Eye (tissue), 1 donor: ENCODE measurements around the gene PIEZO1.
A peak's percentile ranks its signal among the peaks of the same experiment; 100 is the strongest.
"Not testable (repeated sequence)": the region's sequence is repeated elsewhere in the genome, so short reads cannot be mapped to it uniquely, and the experiment has no call there.

Experiments
- DNase-seq: peaks from one replicate; pipeline ENCODE4 v3.0.0-alpha.2; 2015

Gene PIEZO1

DNA sequence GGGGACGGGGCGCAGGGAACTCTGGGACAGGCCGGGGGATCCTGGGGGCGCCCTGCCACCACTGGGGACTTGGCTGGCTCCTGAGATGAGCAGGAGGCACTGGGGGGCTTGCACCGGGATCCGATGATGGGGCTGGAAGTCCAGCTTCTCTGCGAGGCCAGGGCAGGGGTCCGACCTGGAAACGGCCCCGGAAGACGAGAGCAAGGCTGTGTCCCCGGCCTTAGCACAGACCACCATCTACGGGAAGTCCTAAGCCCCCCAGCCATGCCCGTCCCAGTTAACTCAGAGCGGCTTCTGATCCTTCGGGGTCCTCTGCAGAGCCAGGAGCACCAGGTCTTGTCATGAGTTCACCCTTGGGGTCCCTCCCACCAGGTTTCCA, 19.1 kb upstream of the PIEZO1 start:
- DNase-seq, result no peak

DNA sequence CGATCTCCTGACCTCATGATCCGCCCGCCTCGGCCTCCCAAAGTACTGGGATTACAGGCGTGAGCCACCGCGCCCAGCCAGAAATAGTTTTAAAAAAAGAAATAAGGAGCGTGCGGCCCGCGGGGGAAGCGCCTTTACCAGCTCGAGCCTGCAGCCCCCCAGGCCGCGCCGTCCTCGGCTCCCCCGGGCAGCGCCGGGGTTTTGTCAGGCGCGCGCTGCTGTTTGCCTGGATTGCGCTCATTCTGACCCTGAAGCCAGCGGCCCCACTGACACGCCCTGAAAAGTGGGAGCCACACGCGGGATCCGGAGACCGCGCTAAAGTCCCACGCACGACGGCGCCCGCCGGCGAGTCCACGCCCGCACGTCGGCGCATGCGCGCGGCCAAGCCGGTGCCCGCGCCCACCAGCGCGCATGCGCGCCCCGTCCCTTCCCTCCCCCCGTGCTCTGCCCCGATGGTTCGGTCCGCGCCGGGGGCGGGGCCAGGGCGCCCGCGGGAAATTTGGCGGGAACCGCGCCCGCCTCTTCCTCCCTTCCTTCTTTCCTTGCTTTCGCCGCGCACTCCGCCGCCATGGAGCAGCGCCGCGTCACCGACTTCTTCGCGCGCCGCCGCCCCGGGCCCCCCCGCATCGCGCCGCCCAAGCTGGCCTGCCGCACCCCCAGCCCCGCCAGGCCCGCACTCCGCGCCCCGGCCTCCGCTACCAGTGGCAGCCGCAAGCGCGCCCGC, 18.4 kb upstream of the PIEZO1 start, which contains the start of gene CDT1:
Gene CDT1, plus strand, starts transcription at position 526 of the 724 bp plus-strand sequence. Its CDS starts 43 bp downstream, at position 569.
- peak; percentile 94 for DNase-seq

DNA sequence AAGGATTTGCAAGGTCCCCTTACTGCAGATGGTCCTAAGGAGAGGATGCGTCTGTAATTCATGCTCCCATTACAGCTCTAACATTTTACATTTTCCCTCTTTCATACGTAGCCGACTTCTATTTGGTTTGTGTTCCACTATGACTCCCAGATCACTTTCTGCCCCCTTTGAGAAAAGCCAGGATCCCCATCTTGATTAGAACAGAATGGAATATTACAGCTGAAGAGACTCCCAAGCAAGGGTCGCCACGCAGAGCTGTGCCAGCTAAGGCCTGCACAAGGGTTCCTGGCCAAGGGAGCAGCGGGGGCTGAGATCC, 15.2 kb upstream of the PIEZO1 start:
- DNase-seq, result no peak

DNA sequence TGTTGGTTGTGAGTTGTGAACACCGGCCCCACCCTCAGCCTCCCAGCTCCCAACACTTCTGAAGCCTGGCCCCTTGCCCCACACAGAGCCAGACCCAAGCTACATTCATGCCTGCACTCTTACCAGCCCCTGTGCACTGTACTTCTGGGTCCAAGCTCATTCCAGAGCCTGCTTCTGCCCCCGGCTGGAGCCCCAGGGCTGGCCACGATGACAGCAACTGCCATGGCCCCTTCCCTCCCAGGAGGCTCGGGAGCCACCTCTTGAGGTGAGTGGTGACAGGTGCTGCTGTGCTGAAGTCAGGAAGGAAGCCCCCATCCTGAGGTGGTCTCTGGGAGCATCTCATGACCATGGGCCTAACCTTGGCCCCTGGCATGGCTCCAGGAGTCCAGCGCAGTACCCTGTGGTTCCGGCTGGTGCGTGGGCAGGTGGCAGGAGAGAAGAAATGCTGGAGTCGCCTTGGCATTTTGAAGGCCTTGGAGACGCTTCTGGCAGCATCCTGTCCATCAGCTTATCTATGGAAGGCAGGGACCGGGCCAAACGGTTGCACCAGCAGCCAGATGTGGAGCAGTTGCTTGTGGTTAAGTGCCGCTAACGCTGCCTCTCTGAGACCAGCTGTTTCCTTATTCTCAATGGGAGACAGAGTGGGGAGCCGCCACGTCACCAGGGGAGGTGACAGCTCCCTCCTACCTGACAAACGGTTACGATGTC, 14.7 kb upstream of the PIEZO1 start:
- DNase-seq, result no peak

DNA sequence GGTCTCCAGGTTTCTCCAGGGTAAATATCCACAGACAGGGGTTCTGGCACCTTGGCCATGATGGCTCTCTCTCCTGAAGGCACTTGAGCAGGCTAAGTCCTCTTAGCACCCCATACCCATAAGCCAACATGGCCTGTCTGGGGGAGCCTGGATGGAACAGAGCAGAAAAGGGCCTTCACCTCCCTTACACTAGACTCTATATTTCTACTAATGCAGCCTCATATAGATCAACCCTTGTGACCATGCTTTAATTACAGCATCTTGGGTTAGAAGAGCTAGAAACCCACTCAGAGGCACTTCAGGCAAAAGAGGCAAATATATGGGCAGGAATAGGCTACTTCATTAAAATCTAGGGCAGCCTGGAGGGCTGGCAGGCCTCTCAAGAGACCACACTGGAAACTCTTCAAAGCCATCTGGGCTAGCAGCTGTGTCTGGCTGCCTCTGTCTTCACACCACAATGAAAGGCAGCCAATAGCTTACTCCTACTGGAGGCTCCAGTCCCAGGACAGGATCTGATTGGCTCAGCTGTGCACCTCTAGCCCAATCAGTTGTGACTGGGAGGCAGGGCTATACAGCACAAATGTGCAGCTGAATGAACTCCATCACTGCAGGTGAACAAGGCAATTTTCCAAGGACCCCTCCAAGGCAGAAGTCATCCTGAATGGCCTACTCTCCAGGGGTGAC, 13.9 kb upstream of the PIEZO1 start:
- no peak for DNase-seq

DNA sequence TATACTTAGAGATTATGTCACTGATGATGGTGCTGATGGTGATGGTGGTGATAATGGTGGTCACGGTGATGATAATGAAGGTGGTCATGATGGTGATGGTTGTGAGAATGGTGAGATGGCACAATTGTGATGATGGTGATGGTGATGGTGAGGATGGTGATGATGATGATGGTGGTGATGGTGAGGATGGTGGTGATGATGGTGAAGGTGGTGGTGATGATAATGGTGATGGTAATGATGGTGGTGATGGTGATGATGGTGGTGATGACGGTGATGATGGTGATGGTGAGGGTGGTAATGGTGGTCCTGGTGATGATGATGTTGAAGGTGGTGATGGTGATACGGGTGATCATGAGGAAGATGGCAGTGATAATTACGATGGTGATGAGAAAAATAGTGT, 13.1 kb upstream of the PIEZO1 start:
- DNase-seq, result no peak

DNA sequence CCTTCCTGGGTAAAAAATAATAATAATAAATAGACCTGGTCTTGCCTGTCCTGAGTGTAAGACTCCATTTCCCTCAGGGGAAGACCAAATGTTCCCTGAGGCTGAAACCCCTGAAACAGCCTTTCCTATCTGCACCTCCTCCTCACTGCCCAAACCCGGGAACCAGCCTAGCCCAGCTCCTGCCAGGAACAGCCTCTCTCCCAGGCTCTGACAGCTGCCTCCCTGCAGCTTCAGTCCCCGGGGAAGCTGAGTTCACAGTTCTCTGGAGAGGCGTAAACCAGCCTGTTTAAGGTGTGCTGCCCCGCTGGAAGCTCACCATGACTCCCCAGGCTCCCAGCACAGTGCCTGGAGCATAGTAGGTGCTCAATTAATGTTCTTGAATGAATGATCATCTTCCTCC, 11.3 kb upstream of the PIEZO1 start:
- DNase-seq, result no peak

DNA sequence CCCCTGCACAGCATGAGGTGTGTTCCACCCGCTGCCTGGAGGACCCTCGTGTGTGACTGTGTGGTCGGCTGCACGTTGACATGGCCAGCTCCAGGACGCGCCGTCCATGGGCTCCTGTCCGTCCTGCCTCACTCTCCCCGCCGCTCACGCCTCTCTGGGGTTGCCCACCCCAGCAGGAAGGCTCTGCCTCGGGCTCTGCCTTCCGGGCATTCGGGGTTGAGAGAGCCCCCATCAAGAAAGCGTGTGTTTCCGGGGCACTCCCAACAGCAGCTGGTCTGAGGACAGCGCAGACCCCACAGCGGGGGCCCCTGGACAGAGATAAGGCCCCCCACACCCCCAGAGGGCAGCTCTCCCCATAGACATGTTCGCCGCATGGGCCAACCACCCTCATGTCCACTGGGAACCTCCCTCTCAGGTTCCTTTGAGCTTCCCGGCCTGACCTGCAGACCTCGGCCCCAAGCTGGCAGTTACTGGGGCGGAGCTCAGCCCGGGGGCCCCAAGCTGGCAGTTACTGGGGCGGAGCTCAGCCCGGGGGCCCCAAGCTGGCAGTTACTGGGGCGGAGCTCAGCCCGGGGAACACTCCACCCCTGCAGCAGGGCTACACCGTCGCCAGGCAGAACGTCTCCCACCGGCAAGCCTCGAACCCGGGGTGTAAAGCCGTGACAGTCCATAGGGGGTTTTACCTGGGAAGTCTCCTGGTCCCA, 8.4 kb upstream of the PIEZO1 start:
- no peak for DNase-seq

DNA sequence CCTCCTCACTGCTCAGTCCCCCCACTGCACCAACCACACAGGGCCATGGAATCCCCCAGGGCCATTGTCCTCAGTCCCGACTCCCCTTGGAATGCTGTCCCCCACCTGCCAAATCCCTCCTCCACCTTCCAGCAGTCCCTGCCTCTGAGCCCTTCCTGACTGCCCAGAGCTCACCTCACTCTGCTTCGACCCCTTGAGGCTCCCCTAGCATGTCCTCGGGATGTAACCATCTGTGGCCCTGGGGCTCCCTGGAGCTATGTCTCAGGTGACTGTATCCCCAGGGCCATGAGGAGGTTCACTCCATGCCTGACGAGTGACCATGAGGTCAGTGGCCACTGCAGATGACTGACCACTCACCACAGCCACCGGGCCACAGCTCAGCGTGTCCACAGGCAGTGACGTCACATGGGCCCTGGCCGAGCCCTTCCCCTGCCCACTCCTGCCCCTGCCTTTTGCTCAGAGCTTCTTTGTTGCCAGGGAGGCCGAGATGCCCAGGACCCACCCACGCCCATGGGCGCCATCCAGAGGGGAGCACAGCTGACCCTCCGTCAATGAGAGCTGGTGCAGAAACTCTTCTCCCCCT, 7.7 kb upstream of the PIEZO1 start:
- DNase-seq, result no peak

DNA sequence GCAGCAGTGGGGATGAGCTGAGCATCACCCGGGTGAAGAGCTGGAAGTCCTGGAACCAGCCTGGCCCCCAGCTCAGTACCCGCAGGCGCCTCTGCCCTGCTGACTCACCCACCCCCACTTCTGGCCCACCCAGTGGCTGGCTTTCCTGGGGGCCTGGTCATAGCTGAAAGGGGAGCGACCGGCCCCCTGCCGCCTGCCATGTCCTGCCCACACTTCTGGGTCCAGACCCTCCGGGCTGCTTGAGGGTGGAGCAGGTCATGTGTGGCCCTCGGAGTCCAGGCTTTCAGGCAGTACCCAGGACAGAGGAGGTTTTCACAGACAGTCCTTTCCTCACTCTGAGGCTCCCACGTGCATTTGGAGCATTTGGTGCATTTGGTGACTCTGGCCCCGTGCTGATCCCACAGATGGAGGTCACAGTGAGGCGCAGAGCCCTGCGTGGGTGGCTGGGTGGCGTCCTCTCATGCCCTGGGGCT, 7.1 kb upstream of the PIEZO1 start:
- no peak for DNase-seq

DNA sequence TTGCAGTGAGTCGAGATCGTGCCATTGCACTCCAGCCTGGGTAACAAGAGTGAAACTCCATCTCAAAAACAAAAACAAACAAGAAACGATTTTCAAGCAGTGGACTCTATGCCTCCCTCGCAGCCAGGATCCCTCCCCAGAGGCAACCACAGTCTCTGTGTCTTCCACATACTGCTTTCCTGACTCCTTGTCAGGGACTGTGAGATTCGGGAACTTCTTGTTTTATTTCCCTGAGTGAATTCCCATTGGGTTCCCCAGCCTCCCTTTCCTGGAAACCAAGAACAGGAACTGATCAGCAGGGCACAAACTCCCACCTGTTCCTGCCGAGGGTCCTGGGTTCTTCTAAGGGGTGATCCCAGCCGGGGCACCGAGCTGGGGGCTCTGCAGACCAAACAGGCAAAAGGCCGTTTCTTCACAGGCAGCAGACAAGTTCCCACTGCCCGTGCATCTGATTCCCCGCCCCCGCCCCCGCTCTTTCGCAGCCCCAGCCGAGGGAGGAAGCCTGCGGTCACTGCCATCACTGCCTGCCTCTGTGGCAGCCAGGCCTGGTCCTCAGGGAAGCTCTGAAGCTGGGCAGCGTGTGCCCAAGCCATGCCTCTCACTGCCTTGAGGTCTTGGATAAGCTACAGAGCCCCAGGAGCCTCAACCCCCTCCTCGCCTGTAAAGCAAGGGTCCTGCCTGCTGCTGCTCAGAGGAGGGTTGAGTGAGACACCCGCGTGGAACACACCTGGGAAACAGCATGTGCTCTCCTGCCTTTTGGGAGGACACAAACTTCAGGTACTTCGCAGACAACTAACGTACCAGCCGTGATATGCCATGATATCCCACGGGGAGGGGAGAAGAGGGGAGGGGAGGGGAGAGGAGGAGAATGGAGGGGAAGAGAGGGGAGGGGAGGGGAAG, 5.5 kb upstream of the PIEZO1 start:
- no peak for DNase-seq

DNA sequence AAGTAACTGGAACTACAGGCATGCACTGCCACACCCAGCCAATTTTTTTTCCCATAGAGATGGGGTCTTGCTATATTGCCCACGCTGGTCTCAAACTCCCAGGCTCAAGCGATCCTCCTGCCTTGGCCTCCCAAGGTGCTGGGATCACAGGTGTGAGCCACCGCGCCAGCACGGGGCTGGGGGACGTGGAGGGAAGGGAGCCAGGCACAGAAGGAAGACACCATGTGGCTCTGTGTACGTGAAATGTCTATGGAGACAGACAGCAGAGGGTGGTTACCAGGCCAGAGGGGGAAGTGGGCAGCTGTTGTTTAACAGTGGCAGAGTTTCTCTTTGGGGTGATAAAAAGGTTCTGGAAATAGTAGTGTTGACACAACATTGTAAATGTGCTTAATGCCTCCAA, 4.6 kb upstream of the PIEZO1 start:
- DNase-seq, result no peak

DNA sequence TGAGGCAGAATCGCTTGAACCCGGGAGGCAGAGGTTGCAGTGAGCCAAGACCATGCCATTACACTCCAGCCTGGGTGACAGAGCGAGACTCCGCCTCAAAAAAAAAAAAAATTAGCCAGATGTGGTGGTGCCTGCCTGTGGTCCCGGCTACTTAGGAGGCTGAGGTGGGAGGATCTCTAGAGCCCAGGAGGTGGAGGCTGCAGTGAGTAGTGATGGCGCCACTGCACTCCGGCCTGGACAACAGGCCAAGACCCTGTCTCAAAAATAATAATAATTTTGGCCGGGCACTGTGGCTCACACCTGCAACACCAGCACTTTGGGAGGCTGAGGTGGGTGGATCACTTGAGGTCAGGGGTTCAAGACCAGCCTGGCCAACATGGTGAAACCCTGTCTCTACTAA, 3.7 kb upstream of the PIEZO1 start:
- not testable (repeated sequence) for DNase-seq

DNA sequence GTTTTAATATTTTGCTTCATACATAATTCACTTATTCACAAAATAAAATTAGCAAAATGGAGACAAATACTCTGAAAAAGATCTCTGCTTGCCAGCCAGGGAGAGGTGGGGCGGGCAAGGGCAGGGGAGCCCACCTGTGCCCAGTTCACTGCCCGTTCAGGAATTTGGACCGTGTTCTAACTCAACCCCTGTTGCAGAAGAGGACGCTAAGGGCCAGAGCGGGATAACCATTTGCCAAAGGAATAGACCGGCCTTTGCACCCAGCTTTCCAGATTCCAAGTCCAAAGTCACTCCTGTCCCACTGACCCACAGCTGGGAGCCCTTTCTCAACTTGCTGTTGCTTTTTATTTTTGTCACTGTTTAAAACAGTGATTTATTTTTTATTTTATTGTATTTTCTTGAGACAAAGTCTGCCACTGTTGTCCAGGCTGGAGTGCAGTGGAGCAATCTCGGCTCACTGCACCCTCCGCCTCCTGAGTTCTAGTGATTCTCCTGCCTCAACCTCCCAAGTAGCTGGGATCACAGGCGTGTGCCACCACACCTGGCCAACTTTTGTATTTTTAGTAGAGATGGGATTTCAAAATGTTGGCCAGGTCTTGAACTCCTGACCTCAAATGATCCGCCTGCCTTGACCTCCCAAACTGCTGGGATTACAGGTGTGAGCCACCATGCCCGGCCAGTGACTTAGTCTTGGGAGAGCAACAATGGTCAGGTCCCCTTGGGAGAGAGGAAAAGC, 2.7 kb upstream of the PIEZO1 start:
- DNase-seq, result no peak

DNA sequence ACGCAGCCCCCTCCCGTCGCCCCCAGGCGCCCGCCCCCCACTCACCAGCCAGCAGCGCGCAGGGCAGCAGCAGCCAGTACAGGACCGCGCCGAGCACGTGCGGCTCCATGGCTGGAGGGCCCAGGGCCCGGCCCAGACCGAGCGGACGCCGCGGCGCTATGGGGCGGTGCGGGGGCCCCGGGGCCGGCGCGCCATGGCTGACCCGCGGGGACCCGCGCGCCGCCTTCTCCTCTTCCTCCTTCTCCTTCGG, 239 bp downstream of the PIEZO1 start:
- no peak for DNase-seq

DNA sequence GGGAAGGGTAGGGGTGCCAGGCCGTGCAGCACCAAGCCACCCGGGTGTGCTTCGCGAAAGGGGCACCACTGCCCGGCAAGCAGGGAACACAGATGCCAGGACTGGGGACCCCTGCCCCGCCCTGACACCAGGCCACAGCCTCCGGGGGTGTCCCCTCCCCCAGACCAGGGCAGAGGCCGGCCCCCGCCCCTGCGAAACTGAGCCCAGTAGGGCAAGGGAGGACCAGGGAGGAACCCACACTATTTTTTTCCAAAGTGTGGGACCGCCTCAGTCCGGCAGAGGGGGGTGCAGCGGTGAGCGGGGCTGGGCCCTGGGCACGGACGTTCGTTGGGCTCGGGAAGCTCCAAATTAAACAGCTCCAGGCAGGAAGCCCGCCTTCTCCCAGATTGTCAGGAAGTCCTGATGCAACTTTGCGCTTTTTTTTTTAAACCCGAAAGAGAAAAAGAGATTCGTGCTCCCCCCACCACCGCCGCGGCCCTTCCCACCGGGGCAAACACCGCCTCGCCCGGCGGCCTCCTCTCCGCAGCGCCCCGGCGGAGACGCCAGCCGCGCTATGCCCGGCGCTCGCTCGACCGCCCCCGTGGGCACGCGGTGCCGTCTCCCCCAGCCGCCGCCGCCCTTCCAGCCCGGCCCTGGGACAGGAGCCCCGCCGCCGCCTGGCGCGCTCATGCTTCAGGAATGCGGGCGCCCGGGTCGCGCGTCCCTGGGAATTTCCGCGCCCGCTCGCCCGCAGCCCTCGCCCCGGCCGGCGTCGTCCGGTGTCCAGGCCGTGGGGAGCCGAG, 755 bp downstream of the PIEZO1 start:
- DNase-seq, result peak; percentile 80

DNA sequence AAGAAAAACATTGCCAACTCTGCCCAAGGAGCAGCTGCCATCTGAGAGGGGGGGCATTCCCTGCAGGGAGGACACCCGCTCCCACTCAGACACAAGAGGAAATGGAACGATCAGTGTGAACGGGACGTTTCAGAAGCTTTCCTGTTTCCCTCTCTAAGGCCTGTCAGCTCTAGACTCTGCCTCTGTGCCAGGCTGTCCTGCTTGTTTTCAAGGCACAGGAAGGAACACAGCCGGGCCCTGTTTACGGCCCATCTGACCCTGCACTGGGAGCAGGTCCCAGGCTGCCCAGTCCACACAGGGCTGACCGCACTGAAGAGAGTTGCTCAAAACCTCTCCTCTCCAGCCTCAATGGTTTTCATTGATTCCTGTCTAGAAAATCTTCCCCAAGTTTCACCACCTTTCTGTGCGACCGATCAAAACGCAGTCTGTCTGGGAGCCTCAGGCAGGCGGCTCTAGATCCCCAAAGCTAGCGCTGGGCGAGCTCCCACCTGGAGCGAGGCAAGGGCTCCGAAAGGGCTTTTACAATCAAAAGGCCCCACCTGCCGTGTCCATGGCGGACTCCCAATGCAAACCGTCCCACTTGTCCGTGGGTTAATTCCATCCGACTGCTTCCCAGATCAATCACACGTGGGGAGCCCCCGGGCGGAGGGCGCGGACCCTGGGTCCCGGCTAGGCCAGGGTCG, 1.5 kb downstream of the PIEZO1 start:
- DNase-seq, result no peak

DNA sequence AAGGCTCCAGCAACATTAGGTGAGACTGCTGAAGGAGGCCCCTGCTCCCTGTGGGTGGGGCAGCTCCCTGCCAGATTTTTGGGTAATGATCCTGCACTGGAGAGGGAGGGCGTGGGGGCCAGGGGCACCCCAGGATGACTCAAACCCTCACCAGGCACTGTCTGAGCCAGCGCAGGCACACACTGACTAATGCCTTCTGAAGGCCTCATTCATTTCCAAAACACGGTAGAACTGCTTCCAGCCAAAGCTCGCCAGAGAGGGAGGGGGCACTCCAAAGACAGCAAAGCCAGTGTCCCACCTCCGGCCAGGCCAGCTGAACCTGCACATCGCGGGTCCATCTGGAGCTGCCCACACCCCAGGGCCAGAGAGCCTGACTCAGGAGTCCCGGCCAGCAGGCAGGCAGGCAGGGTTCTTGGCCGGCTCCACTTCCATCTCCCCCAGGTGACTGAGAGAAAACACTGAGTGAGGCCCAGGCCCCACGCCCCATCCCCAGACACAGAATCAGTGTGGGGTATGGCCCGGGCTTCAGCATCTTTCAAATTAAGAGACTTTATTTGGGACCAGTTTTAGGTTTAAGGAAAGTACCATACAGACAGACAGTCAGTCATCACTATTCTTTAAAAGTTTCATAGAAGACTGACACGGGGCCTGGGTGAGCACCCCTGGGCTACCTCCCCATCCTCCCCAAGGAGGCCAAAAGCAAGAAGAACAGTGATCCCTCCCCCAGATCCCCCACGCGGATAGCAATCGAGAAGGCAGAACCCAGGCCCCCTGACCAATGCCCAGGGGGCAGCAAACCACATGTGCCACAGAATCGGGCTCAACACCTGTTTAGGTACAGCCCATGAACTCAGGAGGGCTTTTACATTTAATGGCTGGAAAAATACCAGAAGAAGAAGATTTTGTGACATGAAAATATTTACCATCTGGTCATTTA, 2.3 kb downstream of the PIEZO1 start:
- no peak for DNase-seq
